Measurements from ENCODE around the gene ESPN.
"Not testable (repeated sequence)": the region's sequence is repeated elsewhere in the genome, so short reads cannot be mapped to it uniquely, and the experiment has no call there.

The ESPN gene, protein sequence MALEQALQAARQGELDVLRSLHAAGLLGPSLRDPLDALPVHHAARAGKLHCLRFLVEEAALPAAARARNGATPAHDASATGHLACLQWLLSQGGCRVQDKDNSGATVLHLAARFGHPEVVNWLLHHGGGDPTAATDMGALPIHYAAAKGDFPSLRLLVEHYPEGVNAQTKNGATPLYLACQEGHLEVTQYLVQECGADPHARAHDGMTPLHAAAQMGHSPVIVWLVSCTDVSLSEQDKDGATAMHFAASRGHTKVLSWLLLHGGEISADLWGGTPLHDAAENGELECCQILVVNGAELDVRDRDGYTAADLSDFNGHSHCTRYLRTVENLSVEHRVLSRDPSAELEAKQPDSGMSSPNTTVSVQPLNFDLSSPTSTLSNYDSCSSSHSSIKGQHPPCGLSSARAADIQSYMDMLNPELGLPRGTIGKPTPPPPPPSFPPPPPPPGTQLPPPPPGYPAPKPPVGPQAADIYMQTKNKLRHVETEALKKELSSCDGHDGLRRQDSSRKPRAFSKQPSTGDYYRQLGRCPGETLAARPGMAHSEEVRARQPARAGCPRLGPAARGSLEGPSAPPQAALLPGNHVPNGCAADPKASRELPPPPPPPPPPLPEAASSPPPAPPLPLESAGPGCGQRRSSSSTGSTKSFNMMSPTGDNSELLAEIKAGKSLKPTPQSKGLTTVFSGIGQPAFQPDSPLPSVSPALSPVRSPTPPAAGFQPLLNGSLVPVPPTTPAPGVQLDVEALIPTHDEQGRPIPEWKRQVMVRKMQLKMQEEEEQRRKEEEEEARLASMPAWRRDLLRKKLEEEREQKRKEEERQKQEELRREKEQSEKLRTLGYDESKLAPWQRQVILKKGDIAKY

DNA sequence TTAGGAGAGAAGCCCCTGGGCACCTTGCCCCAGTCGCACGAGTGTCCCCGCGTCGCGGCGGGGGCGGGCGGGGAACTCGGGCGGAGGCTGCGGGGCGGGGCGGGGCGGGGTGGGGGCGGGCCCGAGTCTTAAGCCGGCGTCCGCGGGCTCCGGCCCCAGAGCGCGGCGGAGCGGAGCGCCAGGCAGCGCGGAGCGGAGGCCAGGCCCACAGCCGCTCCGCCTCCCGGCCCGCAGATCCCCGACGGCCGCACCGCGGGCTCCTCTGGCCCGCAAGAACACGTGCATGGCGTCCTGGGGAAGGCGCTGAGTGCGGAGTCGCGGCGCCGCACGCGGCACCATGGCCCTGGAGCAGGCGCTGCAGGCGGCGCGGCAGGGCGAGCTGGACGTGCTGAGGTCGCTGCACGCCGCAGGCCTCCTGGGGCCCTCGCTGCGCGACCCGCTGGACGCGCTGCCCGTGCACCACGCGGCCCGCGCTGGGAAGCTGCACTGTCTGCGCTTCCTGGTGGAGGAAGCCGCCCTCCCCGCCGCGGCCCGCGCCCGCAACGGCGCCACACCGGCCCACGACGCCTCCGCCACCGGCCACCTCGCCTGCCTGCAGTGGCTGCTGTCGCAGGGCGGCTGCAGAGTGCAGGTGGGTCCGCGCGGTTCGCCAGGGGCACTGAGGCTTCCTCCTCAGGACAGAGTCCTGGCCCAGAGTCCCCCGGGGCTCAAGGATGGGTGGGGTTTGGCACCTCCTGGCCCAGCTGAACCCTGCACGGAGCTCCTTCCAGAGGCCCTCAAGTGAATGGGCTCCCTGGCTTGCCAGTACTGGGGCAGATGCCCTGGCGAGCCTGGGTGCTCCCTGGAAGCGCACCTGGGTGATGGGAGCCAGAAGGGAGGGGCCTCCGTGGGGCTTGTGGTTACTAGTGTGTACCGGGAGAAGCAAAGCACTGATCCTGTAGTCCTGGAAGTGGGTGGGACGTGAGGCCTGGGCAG lies at the start of gene ESPN:
Gene ESPN (plus strand): TSS at position 158 of the 975 bp plus-strand sequence. CDS start 180 bp downstream, at position 338.
- DNase-seq, result no peak

DNA sequence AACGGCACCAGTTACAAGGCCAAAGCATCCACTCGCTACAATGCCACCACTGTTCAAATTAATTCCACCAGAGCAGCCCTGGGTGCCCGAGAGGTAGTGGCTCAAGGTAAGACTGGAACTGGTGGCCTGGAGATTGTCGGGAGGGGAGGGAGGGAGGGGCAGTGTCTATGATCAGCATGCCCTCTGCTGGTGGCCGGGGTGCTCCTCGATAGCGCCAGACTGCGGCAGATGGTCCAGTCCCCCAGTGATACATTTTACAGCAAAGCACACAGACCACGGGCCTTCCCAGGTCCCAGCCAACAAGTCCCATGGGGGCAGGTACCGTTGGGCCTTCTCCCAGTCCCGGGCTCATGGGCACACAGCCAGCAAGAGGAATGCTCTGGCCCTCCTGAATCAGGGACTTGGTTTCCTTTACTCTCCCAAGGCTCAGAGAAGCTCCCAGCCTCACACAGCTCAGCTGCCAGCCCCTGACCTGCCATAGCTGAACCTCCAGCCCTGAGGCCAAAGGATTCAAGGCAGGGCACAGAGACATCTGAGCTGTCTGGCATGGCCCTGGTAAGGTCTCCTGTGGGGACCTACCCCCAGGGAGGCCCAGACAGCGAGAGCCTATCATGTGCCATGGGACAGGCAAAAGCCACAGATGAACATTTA lies 46.4 kb upstream of the ESPN start:
- DNase-seq, result no peak

DNA sequence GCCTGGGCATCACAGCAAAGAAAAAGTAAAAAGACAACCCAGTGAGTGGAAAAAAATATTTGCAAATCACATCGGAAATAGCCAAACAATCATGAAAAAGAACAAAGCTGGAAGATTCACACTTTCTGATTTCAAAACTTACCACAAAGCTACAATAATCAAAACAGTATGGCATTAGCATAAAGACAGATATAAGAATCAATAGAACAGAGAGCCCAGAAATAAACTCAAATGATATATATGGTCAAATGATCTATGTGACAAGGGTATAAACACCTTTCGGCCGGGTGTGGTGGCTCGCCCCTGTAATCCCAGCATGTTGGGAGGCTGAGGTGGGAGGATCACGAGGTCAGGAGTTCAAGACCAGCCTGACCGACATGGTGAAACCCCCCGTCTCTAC lies 44.5 kb upstream of the ESPN start:
- DNase-seq, result no peak

DNA sequence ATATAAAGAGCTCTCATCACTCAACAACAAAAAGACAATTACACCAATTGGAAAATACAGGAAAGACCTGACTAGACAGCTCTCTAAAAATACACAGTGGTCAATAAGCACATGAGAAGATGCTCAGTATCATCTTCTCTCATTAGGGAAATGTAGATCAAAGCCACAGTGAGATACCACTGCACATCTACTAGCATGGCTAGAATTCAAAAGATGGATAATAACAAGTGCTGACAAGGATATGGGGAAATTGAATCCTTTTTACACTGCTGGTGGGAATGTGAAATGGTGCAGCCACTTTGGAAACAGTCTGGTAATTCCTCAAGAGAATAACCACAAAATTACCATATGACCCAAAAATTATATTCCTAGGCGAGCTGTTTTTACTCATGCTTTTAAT lies 40.4 kb upstream of the ESPN start:
- DNase-seq, result no peak

DNA sequence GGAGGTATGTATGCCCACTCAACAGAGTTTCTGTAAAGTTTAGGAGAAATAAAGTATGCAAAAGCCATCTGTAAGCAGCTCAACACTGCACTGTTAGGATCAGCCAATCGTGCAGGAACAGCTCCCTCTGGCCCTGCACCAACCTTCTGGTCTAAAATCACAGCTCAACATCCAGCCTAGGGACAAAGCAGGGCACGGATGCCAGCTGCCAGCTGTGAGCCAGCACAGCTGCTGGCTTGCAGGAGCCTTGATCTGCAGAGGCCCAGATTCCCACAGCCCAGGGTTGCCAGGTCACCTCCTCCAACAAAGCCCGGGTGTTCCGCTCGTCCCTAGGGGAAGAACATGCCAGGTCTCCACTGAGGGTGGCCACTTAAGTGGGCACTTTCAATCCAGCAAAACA lies 39.6 kb upstream of the ESPN start:
- peak; percentile 58 for DNase-seq

DNA sequence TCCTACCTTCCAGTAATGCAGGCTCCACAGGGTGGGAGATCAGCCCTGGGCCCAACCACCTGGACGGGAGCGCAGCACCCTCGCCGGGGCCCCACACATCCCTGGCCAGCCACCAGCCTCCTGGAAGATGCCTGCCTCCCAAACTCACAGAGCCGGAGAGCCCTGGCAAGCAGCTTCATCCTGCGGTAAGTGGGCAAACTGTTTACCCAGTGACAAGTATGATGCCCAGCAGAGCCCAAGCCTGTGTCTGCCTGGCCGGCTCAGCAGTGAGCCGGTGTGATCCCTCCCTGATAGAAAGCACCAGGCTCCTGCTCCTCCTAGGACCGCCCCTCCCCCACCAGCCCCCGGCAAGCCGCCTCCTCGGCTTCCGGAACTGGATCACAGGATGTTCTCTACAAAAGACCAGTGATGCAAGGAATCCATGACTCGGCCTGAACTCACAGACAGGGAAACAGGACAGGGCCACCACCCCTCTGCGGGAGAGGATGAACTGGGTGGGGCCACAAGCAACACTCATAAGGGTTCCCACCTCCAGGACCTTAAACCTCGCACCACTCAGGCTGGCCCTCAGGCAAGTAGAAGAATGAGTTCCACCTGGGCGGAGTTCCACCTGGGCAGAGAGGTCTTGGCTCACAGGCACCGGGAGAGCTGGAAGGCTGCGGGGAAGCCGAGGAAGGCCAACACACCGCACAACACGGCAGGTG lies 38.9 kb upstream of the ESPN start:
- DNase-seq, result peak; percentile 95

DNA sequence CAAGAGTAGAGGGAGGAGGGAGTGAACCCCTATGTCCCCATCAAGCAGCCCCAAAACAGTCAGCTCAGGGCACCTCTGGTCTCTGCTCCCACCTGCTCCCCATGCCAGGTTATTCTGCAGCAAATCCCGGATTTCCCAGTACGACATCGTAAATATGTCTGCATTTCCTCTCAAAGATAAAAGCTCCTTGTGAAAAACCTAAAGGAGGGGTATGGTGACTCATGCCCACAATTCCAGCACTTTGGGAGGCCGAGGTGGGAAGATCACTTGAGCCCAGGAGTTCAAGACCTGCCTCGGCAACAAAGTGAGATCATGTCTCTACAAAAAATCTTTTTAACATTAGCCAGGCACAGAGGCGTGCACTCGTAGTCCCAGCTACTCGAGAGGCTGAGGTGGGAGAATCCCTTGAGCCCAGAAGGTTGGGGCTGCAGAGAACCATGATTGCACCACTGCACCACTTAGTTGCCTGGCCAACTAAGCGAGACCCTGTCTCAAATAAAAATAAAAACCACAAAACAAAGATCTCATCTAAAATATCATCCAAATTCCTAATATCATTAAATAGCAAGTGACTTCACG lies 38.1 kb upstream of the ESPN start:
- DNase-seq, result peak; percentile 38

DNA sequence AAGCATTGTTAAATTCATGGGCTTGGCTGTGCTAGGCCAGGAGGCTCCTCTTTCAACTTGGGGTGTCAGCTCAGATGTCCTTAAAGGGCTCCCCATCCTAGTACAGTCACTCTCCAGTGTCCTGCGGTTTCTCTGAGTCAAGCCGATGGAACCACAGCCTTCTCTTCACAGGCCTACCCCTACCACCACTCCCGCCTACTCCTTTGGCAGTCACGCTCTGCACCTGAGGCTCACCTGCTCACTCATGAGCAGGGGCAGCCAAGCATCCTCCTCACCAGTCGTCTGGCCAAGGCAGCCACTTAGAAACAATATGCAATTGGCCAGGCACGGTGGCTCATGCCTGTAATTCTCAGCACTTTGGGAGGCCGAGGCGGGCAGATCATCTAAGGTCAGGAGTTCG lies 34.6 kb upstream of the ESPN start:
- DNase-seq, result peak; percentile 98

DNA sequence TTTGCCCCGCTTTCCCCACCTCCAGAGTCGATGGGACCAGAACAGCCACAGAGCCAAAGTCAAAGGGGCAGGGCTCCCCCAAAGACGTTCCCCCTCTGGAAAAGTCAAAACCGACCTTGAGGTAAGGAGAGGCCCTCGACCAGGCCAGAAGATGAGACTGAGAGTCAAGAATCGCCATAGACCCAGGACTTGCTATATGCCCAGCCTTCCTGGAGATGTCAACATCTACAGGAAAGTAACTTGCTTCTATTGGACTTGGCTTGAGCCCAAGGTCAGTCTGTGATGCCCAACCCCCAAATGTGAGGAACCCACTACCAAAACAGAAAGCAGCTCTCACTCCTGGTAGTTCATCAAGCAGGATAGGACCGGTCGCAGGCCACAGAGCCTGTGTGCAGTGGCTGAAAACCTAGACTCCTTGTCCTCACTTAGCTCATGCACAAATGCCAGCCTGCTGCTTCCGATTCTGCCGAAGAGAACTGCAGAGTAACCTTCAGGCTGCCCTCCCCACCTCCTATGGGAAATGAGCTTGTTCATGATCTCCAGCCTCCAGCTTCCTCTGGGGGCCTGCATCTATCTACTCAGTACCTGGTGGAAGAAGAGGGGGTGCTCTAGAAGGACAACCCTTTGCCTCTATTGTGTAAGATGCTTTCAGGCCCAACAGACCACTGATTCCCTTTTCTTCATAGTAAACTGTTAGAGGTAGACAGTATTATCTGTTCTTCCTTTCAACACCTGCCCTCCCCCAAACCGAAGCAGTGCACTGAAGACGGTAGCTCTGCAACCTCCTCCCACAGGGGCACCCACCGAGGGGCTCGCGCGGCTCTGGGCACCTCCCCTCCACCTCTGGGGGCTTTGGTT lies 32.4 kb upstream of the ESPN start:
- peak; percentile 56 for DNase-seq

DNA sequence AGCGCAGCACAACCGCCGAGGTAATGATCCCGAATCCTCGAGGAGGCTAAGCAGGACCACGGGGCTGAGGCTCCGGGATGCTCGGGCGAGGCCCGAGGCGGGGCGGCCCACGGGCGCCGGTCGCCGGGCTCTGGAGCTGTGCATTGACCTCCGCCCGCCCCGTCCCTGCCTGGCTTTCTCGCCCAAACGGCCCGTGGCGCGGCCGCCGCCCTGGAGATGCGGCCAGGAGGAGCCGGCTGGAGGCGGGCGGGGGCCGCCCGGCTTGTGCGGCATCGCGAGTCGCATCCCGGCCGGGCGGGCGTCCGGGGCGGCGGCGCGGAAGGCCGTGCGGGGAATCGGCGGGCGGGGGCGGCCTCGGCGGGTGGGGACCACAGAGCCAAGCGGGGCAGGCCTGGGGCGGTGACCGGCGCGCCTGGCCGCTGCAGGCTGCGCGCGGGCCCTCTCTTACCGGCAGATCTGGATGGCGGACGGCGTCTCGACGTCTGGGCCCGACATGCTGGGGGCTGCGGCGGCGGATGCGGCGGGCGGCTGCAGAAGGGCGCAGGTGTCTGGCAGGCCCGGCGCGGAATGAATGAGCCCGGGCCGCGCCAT lies 31.7 kb upstream of the ESPN start:
- DNase-seq, result no peak

DNA sequence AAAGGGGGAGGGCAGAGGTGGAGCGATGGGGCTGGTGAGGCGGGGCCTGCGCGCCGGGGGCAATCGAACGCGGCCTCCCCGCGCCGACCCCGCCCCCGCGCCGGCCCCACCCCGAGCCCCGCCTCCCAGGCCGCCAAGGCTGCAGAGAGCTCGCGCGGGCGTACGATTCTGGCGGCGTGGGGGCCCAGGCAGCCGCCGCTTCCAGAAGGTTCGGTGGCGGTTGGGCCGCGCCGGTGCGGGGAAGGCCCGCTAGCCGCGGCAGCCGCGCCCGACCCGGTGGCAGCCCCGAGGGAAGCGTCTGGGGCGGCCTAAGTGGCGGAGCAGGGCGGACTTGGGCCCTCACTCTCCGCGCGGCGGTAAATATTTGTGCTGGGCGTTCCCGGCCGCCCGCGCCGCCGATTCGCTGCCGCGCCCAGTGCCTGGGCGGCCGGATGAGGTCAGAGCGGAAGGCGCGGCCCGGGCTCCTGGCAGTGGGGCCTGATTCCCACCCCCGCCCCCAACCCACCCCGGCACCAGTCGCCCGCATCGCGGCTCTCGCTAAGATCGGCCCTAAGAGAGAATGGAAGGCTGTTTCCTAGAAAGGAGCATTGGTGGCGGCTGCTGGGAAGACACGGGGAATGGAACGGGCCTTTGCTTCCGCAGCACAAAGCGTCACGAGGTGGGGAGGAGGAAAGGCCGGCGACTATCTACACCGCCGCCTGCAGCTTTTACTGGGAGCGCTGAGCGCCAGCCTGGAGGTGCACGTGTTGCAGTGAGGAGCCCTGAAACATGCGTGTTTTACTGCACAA lies 31.0 kb upstream of the ESPN start, which contains the start of gene ACOT7:
Gene ACOT7 (minus strand): TSS at position 368 of the 788 bp plus-strand sequence. CDS start 368 bp downstream, outside the sequence.
- peak; percentile 66 for DNase-seq

DNA sequence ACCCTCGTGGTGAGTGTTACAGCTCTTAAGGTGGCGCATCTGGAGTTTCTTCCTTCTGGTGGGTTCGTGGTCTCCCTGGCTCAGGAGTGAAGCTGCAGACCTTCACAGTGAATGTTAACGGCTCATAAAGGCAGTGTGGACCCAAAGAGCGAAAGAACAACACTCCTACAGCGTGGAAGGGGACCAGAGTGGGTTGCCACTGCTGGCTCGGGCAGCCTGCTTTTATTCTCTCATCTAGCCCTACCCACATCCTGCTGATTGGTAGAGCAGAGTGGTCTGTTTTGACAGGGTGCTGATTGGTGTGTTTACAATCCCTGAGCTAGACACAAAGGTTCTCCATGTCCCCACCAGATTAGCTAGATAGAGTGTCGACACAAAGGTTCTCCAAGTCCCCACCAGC lies 29.4 kb upstream of the ESPN start:
- not testable (repeated sequence) for DNase-seq

DNA sequence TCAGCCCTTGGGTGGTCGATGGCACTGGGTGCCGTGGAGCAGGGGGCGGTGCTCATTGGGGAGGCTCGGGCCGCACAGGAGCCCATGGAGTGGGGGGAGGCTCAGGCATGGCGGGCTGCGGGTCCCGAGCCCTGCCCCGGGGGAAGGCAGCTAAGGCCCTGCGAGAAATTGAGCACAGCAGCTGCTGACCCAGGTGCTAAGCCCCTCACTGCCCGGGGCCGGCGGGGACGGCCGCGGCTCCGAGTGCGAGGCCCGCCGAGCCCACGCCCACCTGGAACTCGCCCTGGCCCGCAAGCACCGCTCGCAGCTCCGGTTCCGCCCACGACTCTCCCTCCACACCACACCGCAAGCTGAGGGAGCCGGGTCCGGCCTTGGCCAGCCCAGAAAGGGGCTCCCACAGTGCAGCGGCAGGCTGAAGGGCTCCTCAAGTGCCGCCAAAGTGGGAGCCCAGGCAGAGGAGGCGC lies 28.8 kb upstream of the ESPN start:
- not testable (repeated sequence) for DNase-seq

DNA sequence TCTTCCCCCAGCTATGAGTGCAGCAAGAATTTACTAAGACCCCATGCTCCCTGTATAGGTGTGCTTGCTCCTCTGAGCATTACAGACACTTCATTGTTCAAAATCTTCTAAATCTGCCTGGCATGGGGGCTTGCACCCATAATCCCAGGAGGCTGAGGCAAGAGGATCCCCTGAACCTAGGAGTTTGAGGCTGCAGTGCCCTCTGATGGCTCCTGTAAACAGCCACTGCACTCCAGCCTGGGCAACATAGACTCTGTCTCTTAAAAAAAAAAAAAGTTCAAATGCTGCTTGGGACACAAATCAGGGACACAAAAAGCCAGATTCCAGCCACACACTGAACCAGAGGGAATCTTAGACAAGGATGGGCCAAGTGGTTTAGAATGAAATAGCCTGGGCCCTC lies 27.6 kb upstream of the ESPN start:
- DNase-seq, result no peak

DNA sequence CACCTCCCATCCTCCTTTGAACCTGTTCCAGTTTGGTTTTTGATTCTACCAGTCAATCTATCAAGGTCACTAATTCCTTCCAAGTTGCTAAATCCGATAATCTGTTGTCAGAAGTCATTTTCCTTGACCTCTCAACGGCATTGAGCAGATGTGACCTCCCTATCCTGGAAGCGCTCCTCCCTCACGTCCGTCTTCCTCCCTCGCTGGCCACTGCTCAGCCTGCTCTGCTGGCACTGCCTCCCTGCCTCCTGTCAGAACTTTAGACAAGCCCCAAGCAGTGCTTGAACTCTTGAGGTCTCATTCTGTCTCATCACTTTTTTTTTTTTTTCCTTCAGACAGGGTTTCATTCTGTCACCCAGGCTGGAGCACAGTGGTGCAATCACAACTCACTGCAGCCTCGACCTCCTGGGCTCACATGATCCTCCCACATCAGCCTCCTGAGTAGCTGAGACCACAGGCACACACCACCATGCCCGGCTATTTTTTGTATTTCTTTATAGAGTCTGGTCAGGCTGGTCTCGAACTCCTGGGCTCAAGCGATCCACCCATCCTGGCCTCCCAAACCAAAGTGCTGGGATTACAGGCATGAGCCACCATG lies 26.6 kb upstream of the ESPN start:
- DNase-seq, result no peak

DNA sequence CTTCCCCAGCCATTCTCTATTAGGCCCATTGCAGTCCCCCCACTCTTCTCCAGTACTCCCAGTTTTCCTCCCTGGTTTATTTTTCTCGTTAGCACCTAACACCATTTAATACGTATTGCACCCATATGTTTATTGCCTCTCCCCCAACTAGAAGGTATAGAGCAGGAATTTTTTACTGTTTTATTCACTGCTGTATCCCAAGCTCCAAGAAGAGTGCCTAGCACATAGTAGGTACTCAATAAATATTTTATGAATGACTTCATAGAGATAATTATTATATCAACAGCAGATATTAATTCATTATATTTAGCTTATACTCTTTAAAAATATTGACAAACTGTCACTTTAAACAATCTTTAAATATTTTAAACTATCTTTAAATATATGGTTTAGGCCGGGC lies 25.3 kb upstream of the ESPN start:
- DNase-seq, result no peak

DNA sequence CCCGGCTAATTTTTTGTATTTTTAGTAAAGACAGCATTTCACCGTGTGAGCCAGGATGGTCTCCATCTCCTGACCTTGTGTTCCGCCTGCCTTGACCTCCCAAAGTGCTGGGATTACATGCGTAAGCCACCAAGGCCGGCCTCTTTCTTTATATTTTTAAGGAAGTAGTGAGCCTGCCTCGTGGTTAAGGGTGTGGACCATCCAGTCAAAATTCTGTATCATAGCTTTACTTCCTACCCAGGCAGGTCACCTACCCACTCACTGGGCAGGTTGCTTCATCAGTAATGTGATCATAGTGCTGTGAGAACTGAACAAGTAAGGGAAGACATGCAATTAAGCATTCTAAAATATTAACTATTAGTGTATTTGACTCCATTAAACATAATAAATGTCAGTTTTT lies 22.9 kb upstream of the ESPN start:
- DNase-seq, result no peak

DNA sequence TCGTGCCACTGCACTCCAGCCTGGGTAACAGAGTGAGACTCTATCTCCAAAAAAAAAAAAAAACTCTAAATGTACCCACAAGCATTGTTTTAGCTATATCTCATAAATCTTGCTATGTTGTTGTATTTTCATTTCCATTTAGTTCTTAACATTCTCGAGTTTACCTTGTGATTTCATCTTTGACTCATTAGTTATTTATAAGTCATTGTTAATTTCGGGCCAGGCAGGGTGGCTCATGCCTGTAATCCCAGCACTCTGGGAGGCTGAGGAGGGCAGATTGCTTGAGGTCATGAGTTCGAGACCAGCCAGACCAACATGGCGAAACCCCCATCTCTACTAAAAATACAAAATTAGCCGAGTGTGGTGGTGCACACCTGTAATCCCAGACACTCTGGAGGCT lies 16.6 kb upstream of the ESPN start:
- DNase-seq, result no peak

Data from DMS79 (cell line).